Stomach (tissue), 4 donors: Measurements from ENCODE around the gene ALG2.

Source experiments
- CTCF ChIP-seq, 7 experiments: fragments of 450-650 bp in 4 of 7; fragments of 200-600 bp in 3 of 7; sonication (generic) in 3 of 7; IDR thresholded peaks; one replicate each; pipeline ENCODE4 v1.5.1; 2016 to 2019; ENCODE audit warnings: antibody characterized with exemption in 7 of 7, control low read depth in 2 of 7, mild to moderate bottlenecking in 1 of 7
- POLR2A ChIP-seq, 4 donors: fragments of 450-650 bp; IDR thresholded peaks; one replicate each; pipeline ENCODE4 v1.6.1; 2016; ENCODE audit warnings: antibody characterized with exemption in 4 of 4, control low read depth in 2 of 4, mild to moderate bottlenecking in 1 of 4, moderate library complexity in 1 of 4

GRCh38 chr9:99235069-99235468 is 13.3 kb upstream of the ALG2 start:
- TF ChIP-seq POLR2A (IDR thresholded peaks at IDR 0.05) (no peak), CTCF (IDR thresholded peaks at IDR 0.05) (no peak)
